Measurements from ENCODE around the gene CCDC74B.
"Not testable (repeated sequence)": the region's sequence is repeated elsewhere in the genome, so short reads cannot be mapped to it uniquely, and the experiment has no call there.

CCDC74B gene

DNA sequence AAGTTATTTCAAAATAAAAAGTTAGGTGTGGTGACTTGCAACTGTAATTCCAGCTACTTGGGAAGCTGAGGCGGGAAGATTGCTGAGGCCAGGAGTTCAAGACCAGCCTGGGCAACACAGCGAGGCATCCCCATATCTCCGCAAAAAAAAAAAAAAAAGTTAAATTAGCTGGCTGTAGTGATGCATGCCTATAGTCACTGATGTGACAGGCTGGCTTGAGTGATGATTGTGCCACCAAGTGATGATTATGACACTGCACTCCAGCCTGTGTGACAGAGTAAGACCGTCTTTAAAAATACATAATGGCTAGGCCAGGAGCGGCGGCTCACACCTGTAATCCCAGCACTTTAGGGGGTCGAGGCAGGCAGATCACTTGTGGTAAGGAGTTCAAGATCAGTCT is 25.0 kb upstream of the CCDC74B start:
- Histone ChIP-seq H3K27ac (no peak overlapping the region), H2AFZ (ENCODE audit: low read depth) (no peak overlapping the region), H3K79me2 (ENCODE audit: insufficient read depth, low read depth) (no peaks in the 10 kb centered on the region), H3K4me2 (no peak overlapping the region), H3K4me1 (ENCODE audit: low read depth, poor library complexity, severe bottlenecking) (no peaks in the 10 kb centered on the region), H3K36me3 (ENCODE audit: insufficient read depth) (no peaks in the 10 kb centered on the region), H3K4me3 (IDR thresholded peaks at IDR 0.05; ENCODE audit: insufficient read depth, low read depth, low read length) (no peak overlapping the region), H3K9ac (no peak overlapping the region), H3K27me3 (ENCODE audit: insufficient read depth, low read depth) (no peaks in the 10 kb centered on the region), H4K20me1 (ENCODE audit: insufficient read depth) (no peaks in the 10 kb centered on the region)
- TF ChIP-seq, protein P1, sequence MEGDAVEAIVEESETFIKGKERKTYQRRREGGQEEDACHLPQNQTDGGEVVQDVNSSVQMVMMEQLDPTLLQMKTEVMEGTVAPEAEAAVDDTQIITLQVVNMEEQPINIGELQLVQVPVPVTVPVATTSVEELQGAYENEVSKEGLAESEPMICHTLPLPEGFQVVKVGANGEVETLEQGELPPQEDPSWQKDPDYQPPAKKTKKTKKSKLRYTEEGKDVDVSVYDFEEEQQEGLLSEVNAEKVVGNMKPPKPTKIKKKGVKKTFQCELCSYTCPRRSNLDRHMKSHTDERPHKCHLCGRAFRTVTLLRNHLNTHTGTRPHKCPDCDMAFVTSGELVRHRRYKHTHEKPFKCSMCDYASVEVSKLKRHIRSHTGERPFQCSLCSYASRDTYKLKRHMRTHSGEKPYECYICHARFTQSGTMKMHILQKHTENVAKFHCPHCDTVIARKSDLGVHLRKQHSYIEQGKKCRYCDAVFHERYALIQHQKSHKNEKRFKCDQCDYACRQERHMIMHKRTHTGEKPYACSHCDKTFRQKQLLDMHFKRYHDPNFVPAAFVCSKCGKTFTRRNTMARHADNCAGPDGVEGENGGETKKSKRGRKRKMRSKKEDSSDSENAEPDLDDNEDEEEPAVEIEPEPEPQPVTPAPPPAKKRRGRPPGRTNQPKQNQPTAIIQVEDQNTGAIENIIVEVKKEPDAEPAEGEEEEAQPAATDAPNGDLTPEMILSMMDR (conservative IDR thresholded peaks at IDR 0.05; ENCODE audit: low read depth, low read length), result no peak

DNA sequence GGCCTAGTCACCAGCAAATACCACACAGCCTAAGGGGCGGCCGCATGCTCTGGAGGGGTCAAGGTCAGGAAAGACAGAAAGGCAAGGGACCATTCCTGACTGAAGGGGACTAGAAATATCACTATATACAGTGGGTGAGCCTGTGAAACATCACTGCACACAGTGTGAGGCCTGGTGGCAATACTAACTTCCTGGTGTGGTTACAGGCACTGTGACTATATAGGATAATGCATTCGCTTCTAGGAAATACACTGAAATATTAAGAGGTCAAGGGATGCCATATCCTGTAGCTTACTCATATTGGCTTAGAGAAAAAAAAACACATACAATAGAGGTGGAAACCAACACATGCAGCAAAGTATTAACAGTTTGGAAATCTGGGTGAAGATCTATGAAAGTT is 24.3 kb upstream of the CCDC74B start:
- H3K36me3 ChIP-seq (ENCODE audit: insufficient read depth); H3K4me3 ChIP-seq (IDR thresholded peaks at IDR 0.05; ENCODE audit: insufficient read depth, low read depth, low read length); H3K27ac ChIP-seq; H3K9ac ChIP-seq; H3K4me1 ChIP-seq (ENCODE audit: low read depth, poor library complexity, severe bottlenecking); H4K20me1 ChIP-seq (ENCODE audit: insufficient read depth); H3K79me2 ChIP-seq (ENCODE audit: insufficient read depth, low read depth); H3K27me3 ChIP-seq (ENCODE audit: insufficient read depth, low read depth); H2AFZ ChIP-seq (ENCODE audit: low read depth); H3K4me2 ChIP-seq: not testable (repeated sequence)

DNA sequence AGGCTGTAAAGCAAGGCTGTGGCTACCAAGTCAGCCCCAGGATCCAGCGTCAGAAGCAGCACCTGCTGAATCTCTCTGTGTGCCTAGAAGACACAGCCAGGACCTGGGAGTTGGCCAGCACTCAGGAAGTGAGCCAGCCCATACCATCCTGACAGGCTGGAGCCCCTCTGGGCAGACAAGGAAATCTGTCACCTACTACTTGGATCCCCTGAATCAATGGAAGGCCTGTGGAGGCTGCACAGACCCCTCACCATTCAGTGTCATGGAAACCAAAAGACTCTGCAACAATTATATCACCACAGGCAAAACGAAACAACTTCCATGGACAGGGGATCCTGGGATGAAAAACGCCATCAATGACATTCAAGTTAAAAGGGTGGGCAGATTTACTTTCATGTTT is 21.7 kb upstream of the CCDC74B start:
- not testable (repeated sequence) for H3K9ac ChIP-seq; H4K20me1 ChIP-seq (ENCODE audit: insufficient read depth); H3K4me1 ChIP-seq (ENCODE audit: low read depth, poor library complexity, severe bottlenecking); H3K4me3 ChIP-seq (IDR thresholded peaks at IDR 0.05; ENCODE audit: insufficient read depth, low read depth, low read length); H3K79me2 ChIP-seq (ENCODE audit: insufficient read depth, low read depth); H3K4me2 ChIP-seq; H3K36me3 ChIP-seq (ENCODE audit: insufficient read depth); H3K27ac ChIP-seq; H3K27me3 ChIP-seq (ENCODE audit: insufficient read depth, low read depth); H2AFZ ChIP-seq (ENCODE audit: low read depth)

DNA sequence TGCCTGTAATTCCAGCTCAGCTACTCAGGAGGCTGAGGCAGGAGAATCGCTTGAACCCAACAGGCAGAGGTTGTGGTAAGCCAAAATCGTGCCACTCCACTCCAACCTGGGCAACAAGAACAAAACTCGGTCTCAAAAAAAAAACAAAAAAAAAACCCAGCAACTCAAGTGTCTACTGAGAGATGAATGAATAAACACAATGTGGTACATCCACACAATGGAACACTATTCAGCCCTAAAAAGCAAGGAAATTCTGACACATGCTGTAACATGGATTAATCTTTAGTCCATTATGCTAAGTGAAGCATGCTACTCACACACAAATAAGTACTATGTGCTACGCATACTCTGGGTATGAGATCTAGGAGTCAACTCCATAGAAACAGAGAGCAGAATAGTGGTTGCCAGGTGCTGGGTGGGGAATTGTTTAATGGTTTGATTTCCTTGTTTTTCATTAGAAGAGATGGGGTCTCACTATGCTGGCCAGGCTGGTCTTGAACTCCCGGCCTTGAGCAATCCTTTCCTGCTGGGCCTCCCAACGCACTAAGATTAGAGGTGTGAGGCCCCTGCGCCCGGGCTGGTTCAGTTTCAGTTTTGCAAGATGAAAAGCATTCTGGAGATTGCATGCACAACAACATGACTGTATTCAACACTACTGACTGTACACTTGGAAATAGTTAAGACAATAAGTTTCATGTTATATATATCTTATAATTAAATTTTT is 20.5 kb upstream of the CCDC74B start:
- H3K36me3 ChIP-seq (ENCODE audit: insufficient read depth), result no peaks in the 10 kb centered on the region
- H3K27me3 ChIP-seq (ENCODE audit: insufficient read depth, low read depth), result no peaks in the 10 kb centered on the region
- TF ChIP-seq, protein P1 (conservative IDR thresholded peaks at IDR 0.05; ENCODE audit: low read depth, low read length), result no peak
- no peak overlapping the region for H3K4me3 ChIP-seq (IDR thresholded peaks at IDR 0.05; ENCODE audit: insufficient read depth, low read depth, low read length)
- H4K20me1 ChIP-seq (ENCODE audit: insufficient read depth), result no peaks in the 10 kb centered on the region
- H3K27ac ChIP-seq, result no peak overlapping the region
- no peaks in the 10 kb centered on the region for H3K4me1 ChIP-seq (ENCODE audit: low read depth, poor library complexity, severe bottlenecking)
- no peak overlapping the region for H2AFZ ChIP-seq (ENCODE audit: low read depth)
- no peak overlapping the region for H3K9ac ChIP-seq
- H3K79me2 ChIP-seq (ENCODE audit: insufficient read depth, low read depth), result no peaks in the 10 kb centered on the region
- no peak overlapping the region for H3K4me2 ChIP-seq

DNA sequence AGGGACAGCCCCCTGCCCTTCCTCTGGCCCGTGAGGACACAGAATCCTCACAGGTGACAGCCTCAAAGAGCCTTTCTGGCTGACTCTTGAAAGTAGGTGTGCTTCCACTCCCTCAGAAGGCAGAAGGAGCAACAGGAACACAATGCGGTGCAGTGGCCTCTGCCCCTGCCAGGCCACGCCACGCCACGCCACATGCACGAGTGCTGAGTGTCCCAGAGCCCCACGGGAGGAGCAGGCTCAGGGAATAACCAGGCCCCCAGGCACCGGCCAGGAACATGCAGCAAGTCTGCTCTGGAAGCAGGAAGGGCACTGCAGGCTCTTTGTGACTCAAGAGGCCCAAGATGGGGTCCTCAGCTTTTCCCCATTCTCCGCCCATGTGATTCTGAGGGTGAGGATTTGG is 18.1 kb upstream of the CCDC74B start:
- no peak overlapping the region for H3K9ac ChIP-seq
- no peaks in the 10 kb centered on the region for H3K36me3 ChIP-seq (ENCODE audit: insufficient read depth)
- H4K20me1 ChIP-seq (ENCODE audit: insufficient read depth), result no peaks in the 10 kb centered on the region
- TF ChIP-seq, protein P1 (conservative IDR thresholded peaks at IDR 0.05; ENCODE audit: low read depth, low read length), result no peak
- no peaks in the 10 kb centered on the region for H3K27me3 ChIP-seq (ENCODE audit: insufficient read depth, low read depth)
- no peak overlapping the region for H3K4me2 ChIP-seq
- peaks cover 4% of the 10 kb centered on the region for H3K4me1 ChIP-seq (ENCODE audit: low read depth, poor library complexity, severe bottlenecking)
- H2AFZ ChIP-seq (ENCODE audit: low read depth), result no peak overlapping the region
- no peak overlapping the region for H3K4me3 ChIP-seq (IDR thresholded peaks at IDR 0.05; ENCODE audit: insufficient read depth, low read depth, low read length)
- H3K27ac ChIP-seq, result no peak overlapping the region
- H3K79me2 ChIP-seq (ENCODE audit: insufficient read depth, low read depth), result no peaks in the 10 kb centered on the region

DNA sequence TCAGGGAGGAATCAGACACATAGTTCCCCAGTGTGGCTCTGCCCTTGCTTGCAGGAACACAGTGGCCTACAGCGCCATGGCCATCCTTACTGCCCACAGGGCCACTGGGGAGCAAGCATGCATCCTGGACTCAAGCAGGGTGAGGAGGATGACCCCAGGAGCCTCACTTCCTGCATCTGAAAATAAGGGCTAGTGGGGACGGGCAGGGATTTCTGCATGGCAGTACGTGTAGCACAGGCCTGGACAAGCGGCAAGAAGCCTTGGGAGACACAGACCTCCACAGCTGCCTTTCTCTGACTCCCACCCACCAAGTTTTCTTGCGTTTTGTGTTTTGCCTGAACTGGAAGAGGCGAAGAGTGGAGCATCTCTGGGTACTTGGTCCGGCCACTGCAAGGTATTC is 17.6 kb upstream of the CCDC74B start:
- H3K79me2 ChIP-seq (ENCODE audit: insufficient read depth, low read depth); H3K36me3 ChIP-seq (ENCODE audit: insufficient read depth); H3K4me2 ChIP-seq; H3K4me3 ChIP-seq (IDR thresholded peaks at IDR 0.05; ENCODE audit: insufficient read depth, low read depth, low read length); H2AFZ ChIP-seq (ENCODE audit: low read depth); H4K20me1 ChIP-seq (ENCODE audit: insufficient read depth); H3K27ac ChIP-seq; H3K27me3 ChIP-seq (ENCODE audit: insufficient read depth, low read depth); H3K4me1 ChIP-seq (ENCODE audit: low read depth, poor library complexity, severe bottlenecking); H3K9ac ChIP-seq: not testable (repeated sequence)

DNA sequence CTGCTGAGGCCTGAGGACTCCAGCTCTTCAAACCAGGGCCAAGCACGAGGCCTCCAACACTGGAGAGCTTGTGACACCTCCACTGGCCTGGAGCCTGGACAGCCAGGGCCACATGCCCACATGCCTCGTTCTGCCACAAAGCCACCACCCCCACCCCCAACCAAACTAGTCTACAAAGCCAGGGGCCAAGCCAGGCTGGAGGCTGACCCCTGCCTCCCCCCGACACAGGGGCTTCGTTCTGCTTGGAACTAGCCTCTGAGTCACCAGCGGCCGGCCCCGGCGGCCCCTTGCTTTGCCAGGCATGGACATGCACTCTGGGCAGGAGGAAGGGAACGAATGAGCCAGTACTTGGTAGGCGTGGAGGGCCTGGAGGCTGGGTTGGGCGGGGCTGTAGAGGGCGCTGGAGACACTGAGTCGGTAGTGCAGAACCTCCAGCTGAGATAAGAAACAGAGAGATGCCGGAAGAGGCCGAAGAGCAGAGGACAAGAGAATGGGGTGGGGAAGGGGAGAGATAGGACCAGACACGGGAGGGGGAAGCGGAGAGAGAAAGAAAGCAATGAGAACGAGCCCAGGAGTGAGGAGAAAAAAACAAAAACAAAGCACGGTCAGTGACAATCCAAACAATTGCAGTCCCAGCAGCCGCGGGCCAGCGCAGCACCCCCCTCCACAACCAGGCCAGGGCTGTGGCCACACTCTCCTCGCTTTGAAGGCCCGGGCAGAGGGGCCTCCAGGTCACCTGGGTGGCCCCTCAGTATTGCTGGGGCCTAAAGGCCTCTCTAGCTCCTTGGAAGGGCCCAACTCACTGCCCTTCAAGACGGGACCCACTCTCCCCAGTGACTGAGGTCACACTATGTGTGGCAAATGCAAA is 16.2 kb upstream of the CCDC74B start:
- not testable (repeated sequence) for H3K36me3 ChIP-seq (ENCODE audit: insufficient read depth)

More for the DNA sequence above, 16.2 kb upstream of the CCDC74B start:
- not testable (repeated sequence) for H3K79me2 ChIP-seq (ENCODE audit: insufficient read depth, low read depth); H3K4me1 ChIP-seq (ENCODE audit: low read depth, poor library complexity, severe bottlenecking); H3K4me3 ChIP-seq (IDR thresholded peaks at IDR 0.05; ENCODE audit: insufficient read depth, low read depth, low read length); H4K20me1 ChIP-seq (ENCODE audit: insufficient read depth); H3K27ac ChIP-seq; H3K4me2 ChIP-seq; H2AFZ ChIP-seq (ENCODE audit: low read depth); H3K9ac ChIP-seq; H3K27me3 ChIP-seq (ENCODE audit: insufficient read depth, low read depth)

Data from KMS-11 (cell line).